ENCODE results near the gene CABLES2.
"Not testable (repeated sequence)": the region's sequence is repeated elsewhere in the genome, so short reads cannot be mapped to it uniquely, and the experiment has no call there.

Gene CABLES2

GRCh38 chr20:62427172-62428001, 20.3 kb upstream of the CABLES2 start, which contains the start of gene RBBP8NL:
RBBP8NL (minus strand) TSS chr20:62427539; CDS start chr20:62419647, 7,892 bp downstream.
- DNase-seq (ENCODE audit: low read depth), result no peak
- no peak for TF ChIP-seq CTCF (IDR thresholded peaks at IDR 0.05; ENCODE audit: low read length, missing control alignments)
- H3K4me3 ChIP-seq (replicated peaks; ENCODE audit: low read depth, low read length), result no peak within 1 kb of the TSS

DNA sequence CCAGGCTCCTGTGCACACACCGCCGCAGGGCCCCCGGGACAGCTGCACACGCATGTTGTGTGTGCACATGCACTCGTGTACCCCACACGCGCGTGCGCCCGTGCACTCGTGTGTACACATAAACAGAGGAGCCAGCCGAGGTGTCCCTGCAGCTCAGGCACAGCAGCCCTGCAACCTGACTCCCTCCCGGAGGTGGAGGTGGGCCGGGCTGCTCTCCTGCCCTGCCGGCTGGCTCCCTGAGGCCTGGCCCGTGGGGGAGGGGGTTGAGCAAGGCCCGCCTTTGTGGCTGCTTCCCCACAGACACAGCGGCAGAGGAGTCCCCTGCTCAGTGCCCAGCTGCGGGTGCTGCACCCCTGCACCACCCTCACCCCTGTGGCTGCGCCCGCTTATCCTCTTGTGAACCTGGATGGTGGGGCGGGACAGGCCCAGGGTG, 19.6 kb upstream of the CABLES2 start:
- no peak overlapping the region for H3K4me3 ChIP-seq (replicated peaks; ENCODE audit: low read depth, low read length)
- TF ChIP-seq CTCF (IDR thresholded peaks at IDR 0.05; ENCODE audit: low read length, missing control alignments), result no peak
- no peak for DNase-seq (ENCODE audit: low read depth)

DNA sequence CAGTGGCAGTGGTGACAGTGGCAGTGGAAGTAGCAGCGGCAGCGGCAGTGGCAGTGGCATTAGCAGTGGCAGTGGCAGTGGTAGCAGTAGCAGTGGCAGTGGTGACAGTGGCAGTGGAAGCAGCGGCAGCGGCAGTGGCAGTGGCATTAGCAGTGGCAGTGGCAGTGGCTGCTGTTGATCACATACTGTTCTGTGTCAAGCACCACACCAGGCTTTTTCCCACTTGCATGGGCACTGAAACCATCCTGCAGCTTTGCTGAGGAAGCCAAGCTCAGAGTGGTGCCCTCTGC, 18.9 kb upstream of the CABLES2 start:
- not testable (repeated sequence) for DNase-seq (ENCODE audit: low read depth); H3K4me3 ChIP-seq (replicated peaks; ENCODE audit: low read depth, low read length)

GRCh38 chr20:62425281-62426058, 18.4 kb upstream of the CABLES2 start:
- H3K4me3 ChIP-seq (replicated peaks; ENCODE audit: low read depth, low read length), result no peak overlapping the region
- DNase-seq (ENCODE audit: low read depth), result no peak
- TF ChIP-seq CTCF (IDR thresholded peaks at IDR 0.05; ENCODE audit: low read length, missing control alignments), result no peak

- TF ChIP-seq CTCF (IDR thresholded peaks at IDR 0.05; ENCODE audit: low read length, missing control alignments), result no peak
- H3K4me3 ChIP-seq (replicated peaks; ENCODE audit: low read depth, low read length), result no peak overlapping the region
- no peak for DNase-seq (ENCODE audit: low read depth)
Measured at GRCh38 chr20:62424249-62425107, 17.4 kb upstream of the CABLES2 start.

DNA sequence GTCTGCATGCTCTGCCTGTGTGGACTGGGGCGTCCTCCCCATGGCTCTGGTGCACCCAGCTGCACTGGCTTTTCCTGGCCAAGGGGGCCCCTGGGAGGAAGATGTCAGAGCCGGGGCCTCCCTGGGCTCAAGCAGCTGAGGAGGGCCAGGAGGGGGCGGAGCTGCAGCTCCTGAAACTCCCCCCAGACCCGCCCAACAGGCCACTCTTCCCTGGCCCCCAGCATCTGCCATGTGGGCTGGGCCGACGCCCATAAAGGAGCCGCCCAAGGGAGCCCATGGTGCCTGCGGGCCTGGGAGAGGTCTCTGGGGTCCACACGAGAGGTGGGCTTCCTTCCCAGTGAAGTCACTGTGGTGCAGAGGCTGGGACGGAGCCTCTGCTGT, 16.2 kb upstream of the CABLES2 start:
- H3K4me3 ChIP-seq (replicated peaks; ENCODE audit: low read depth, low read length), result no peak overlapping the region
- DNase-seq (ENCODE audit: low read depth), result no peak
- TF ChIP-seq CTCF (IDR thresholded peaks at IDR 0.05; ENCODE audit: low read length, missing control alignments), result no peak

All from fibroblast of pulmonary artery (primary cell).